ENCODE results near the gene PHLDA1.

The PHLDA1 gene

DNA sequence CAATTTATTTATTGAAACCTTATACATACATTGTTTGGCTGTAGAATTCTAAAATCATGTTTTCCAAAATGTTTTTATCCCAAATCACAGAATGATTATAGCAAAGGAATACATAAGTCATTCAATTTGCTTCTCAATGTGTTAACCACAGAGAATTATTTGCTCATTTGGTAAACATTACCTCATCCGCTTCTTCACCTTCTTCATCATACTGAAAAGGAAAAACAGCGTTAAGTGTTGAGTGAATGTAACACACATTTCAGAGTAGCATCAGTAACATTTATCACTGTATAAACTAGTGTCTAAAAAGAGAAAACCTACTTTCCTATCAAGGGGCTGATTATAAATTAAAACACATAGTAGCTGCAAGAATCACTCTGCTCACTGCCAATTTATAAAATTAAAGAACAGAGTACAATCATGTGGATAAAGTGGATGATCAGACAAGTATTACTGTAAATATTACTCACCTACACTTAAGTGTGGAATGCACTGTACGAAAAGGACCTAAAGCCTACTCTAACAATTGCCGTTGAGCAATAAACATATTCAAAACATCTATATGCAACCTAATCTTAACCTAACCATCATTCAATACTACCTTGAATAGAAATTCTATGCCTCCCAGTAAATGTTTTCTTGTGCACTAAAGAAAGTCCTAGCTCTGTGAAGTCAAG lies 18.1 kb upstream of the PHLDA1 start:
- TF ChIP-seq, protein P1, sequence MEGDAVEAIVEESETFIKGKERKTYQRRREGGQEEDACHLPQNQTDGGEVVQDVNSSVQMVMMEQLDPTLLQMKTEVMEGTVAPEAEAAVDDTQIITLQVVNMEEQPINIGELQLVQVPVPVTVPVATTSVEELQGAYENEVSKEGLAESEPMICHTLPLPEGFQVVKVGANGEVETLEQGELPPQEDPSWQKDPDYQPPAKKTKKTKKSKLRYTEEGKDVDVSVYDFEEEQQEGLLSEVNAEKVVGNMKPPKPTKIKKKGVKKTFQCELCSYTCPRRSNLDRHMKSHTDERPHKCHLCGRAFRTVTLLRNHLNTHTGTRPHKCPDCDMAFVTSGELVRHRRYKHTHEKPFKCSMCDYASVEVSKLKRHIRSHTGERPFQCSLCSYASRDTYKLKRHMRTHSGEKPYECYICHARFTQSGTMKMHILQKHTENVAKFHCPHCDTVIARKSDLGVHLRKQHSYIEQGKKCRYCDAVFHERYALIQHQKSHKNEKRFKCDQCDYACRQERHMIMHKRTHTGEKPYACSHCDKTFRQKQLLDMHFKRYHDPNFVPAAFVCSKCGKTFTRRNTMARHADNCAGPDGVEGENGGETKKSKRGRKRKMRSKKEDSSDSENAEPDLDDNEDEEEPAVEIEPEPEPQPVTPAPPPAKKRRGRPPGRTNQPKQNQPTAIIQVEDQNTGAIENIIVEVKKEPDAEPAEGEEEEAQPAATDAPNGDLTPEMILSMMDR (conservative IDR thresholded peaks at IDR 0.05) = no peak
- no peak for TF ChIP-seq ZFX (IDR thresholded peaks at IDR 0.05)
- no peak overlapping the region for H3K27ac ChIP-seq

DNA sequence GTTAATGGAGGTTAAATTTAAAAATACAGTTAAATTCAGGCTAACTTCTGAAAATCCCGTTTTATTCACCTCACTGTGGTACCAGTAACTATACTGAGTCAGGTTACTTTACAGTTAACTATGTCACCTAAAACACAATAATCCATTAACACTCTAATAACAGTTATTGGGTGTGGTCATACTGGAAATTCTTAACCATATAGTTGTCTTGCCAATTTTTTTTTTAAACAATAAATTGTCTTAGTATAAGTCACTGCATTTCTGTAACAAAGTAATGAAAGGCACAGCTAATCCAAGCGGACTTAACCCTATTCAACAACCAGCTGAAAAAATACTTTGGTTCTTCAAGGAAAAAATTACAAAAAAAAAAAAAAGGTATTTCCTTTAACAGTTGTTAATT lies 16.2 kb upstream of the PHLDA1 start:
- H3K27ac ChIP-seq = no peak overlapping the region
- no peak for TF ChIP-seq ZFX (IDR thresholded peaks at IDR 0.05)
- TF ChIP-seq, protein P1 (conservative IDR thresholded peaks at IDR 0.05) = no peak

DNA sequence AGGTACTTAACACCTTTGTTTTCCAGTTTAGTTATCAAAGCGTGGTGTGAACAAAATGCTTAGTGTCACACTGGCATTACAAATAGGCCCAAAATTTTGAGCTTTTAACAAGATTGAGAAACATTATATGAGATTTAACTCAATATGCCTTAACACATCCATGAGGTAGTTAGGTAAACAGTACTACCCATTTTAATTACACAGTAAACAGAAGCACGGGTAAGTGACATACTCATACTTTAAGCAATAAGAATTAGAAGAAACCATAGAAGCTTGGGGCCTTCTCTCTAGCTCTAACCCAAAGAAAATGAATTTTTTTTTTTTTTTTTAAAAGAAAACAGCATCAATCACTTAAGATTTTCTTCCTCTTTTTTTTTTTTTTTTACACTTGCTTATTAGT lies 15.5 kb upstream of the PHLDA1 start:
- no peak overlapping the region for H3K27ac ChIP-seq
- TF ChIP-seq, protein P1 (conservative IDR thresholded peaks at IDR 0.05) = no peak
- no peak for TF ChIP-seq ZFX (IDR thresholded peaks at IDR 0.05)

DNA sequence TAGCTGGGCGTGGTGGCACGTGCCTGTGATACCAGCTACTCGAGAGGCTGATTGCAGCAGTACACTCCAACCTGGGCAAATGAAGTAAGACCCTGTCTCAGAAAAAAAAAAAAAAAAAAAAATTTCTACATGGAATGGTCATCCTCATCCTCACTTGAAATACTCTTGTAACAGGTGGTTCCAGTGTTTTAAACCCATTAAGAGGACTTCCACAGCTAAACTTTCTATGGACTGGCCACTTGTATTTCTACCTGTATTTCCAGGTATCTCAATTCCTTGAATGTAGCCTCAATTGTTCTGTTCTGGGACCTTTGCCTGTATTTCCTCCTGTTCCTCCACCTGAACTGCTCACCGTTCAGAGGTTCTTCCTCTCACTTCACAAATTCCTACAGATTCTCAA lies 11.8 kb upstream of the PHLDA1 start:
- TF ChIP-seq, protein P1 (conservative IDR thresholded peaks at IDR 0.05) = no peak
- TF ChIP-seq ZFX (IDR thresholded peaks at IDR 0.05) = no peak
- H3K27ac ChIP-seq = no peak overlapping the region

DNA sequence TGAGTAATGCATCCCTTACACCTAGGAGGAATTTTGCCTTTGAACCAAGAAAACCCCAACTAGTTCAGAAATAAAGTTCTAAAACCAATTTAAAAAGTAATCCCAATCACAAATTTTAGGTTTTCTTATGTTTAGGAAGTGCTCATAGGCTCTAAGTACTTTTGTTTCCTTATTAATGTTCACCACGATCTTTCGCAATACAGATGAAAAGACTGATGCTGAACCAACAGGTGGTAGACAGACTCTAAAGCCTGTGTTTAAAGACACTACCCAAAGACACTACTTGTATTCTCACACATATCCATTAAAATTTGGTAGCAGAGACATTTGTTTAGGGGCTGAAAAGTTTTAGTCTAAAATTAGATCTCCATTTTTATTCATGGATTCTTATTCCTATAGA lies 10.6 kb upstream of the PHLDA1 start:
- H3K27ac ChIP-seq = no peak overlapping the region
- TF ChIP-seq ZFX (IDR thresholded peaks at IDR 0.05) = no peak
- TF ChIP-seq, protein P1 (conservative IDR thresholded peaks at IDR 0.05) = no peak

DNA sequence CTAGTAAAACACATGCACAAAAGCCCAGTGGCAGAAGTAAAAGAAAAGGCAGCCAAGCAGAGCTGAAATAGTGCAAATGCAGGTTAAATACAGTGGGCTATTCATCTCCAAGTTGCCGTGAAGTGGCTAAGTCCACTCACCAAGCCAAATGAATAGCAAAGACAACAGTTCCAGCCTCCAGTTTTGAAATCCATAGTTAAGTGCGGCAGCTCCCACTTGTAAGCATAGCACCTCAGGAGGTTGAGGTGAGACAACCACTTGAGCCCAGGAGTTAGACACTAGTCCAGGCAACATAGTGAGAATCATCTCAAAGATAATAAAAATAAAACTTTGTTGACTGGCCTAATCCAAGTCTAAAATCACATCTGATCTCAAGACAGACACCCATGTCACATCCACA lies 9.8 kb upstream of the PHLDA1 start:
- no peak for TF ChIP-seq ZFX (IDR thresholded peaks at IDR 0.05)
- TF ChIP-seq, protein P1 (conservative IDR thresholded peaks at IDR 0.05) = no peak
- H3K27ac ChIP-seq = no peak overlapping the region

DNA sequence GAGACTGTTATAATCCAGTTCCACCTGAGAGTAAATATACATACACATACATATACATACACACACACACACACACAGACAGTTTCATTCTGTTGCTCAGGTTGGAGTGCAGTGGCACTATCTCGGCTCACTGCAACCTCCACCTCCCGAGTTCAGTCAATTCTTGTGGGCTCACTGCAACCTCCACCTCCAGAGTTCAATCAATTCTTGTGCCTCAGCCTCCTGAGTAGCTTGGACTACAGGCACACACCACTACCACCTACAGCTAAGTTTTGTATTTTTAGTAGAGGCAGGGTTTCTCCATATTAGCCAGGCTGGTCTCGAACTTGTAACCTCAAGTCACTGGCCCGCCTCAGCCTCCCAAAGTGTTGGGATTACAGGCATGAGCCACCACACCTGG lies 8.9 kb upstream of the PHLDA1 start:
- no peak overlapping the region for H3K27ac ChIP-seq
- TF ChIP-seq ZFX (IDR thresholded peaks at IDR 0.05) = no peak
- TF ChIP-seq, protein P1 (conservative IDR thresholded peaks at IDR 0.05) = no peak
